ENCODE data around the gene STXBP6.
"Not testable (repeated sequence)": the region's sequence is repeated elsewhere in the genome, so short reads cannot be mapped to it uniquely, and the experiment has no call there.

The STXBP6 gene

GRCh38 chr14:24803426-24803825 lies 246.5 kb downstream of the STXBP6 start:
- DNase-seq (ENCODE audit: low read depth), result not testable (repeated sequence)

GRCh38 chr14:24802236-24802635 lies 247.7 kb downstream of the STXBP6 start:
- no peak for DNase-seq (ENCODE audit: low read depth)

- no peak for DNase-seq (ENCODE audit: low read depth)
These were observed 248.9 kb downstream of the STXBP6 start for GRCh38 chr14:24801024-24801423.

- no peak for DNase-seq (ENCODE audit: low read depth)
These were observed 251.0 kb downstream of the STXBP6 start for GRCh38 chr14:24798911-24799462.

- DNase-seq (ENCODE audit: low read depth), result no peak
These were observed 254.5 kb downstream of the STXBP6 start for GRCh38 chr14:24795406-24795805.

- DNase-seq (ENCODE audit: low read depth), result no peak
These were observed 255.2 kb downstream of the STXBP6 start for GRCh38 chr14:24794644-24795305.

- no peak for DNase-seq (ENCODE audit: low read depth)
These were observed 259.8 kb downstream of the STXBP6 start for GRCh38 chr14:24790196-24790595.

- DNase-seq (ENCODE audit: low read depth), result no peak
These were observed 260.5 kb downstream of the STXBP6 start for GRCh38 chr14:24789378-24789884.

- no peak for DNase-seq (ENCODE audit: low read depth)
These were observed 264.2 kb downstream of the STXBP6 start for GRCh38 chr14:24785698-24786097.

- no peak for DNase-seq (ENCODE audit: low read depth)
These were observed 265.0 kb downstream of the STXBP6 start for GRCh38 chr14:24784981-24785380.

- DNase-seq (ENCODE audit: low read depth), result no peak
These were observed 266.2 kb downstream of the STXBP6 start for GRCh38 chr14:24783791-24784190.

- DNase-seq (ENCODE audit: low read depth), result no peak
These were observed 269.7 kb downstream of the STXBP6 start for GRCh38 chr14:24780281-24780680.

- DNase-seq (ENCODE audit: low read depth), result no peak
These were observed 272.3 kb downstream of the STXBP6 start for GRCh38 chr14:24777678-24778077.

- DNase-seq (ENCODE audit: low read depth), result no peak
These were observed 274.0 kb downstream of the STXBP6 start for GRCh38 chr14:24775950-24776349.

GRCh38 chr14:24774187-24774915 lies 275.6 kb downstream of the STXBP6 start:
- DNase-seq (ENCODE audit: low read depth), result no peak

GRCh38 chr14:24773564-24773963 lies 276.4 kb downstream of the STXBP6 start:
- DNase-seq (ENCODE audit: low read depth), result not testable (repeated sequence)

- no peak for DNase-seq (ENCODE audit: low read depth)
These were observed 283.5 kb downstream of the STXBP6 start for GRCh38 chr14:24766434-24766833.

- DNase-seq (ENCODE audit: low read depth), result no peak
These were observed 288.8 kb downstream of the STXBP6 start for GRCh38 chr14:24761141-24761540.

All from GM04504 (cell line).